ENCODE results near the gene RNF20. TPM values are rescaled to one million over a fixed set of nuclear protein-coding genes. Genes with fewer than 3 reads are reported as not detected.
A peak's percentile ranks its signal among the peaks of the same experiment; 100 is the strongest.

RNF20 gene
- total RNA-seq, 1 donor from 2014 or later = 42.8 TPM

DNA sequence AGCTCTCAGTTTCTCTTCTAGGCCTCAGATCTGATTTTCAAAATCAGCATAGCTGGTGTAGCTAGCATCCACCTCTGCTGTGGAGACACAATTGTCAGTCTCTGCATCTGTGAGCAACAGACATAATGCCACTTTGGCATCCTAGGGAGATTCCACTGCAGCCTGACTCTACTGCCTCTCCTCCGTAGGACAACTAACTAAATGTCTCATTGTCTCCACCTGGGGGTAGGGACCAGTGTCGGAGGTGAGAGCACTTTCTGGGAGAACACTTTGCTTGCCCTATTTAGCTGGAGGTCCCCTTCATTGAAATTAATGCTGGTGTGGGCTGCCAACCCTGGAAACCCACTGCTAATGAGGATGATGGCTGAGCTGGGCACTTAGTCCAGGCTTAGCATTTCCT lies 59.7 kb downstream of the RNF20 start:
- no peak overlapping the region for H3K27ac Mint-ChIP-seq (ENCODE audit: unreplicated experiment)

DNA sequence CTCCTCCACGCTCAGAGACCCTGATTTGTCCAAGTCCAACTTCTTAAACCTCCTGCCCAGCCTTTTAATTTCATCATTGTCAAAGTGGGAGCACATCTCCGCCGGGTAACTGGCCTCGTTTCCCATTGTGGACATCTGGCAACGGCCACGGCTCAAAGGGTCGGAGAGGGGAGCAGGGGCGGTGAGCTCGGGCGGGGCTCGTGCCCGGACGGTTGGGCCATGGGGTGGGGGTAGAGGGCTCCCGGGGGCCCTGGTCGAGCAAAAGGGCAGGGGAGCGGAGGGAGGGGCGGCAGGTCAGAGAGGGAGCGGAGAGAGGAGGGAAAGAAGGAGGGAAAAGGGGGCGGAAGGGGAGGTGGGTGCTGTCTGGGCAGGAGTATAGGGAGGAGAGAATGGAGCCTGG lies 61.1 kb downstream of the RNF20 start, which contains the start of gene PPP3R2:
Gene PPP3R2 (minus strand): TSS at position 174 of the 400 bp plus-strand sequence. CDS start 48 bp downstream, at position 126.
- DNase-seq (ENCODE audit: low read depth) = no peak
- no peaks in the 10 kb centered on the region for H3K9me3 Mint-ChIP-seq (ENCODE audit: unreplicated experiment)
- Histone ChIP-seq H3K9me3 (ENCODE audit: insufficient read depth, low read depth, low read length) (no peaks in the 10 kb centered on the region), H3K79me2 (ENCODE audit: insufficient read depth, low read length) (no peaks in the 10 kb centered on the region), H3K4me1 (ENCODE audit: insufficient read depth, low read length) (no peaks in the 10 kb centered on the region), H2AFZ (ENCODE audit: low read depth, low read length) (no peak within 1 kb of the TSS), H3K27ac (ENCODE audit: low read depth, low read length) (no peak within 1 kb of the TSS), H3K4me2 (ENCODE audit: low read length) (no peak within 1 kb of the TSS), H3K4me3 (ENCODE audit: insufficient read depth, low read depth, low read length) (no peak within 1 kb of the TSS), H4K20me1 (ENCODE audit: insufficient read depth, low read length) (no peaks in the 10 kb centered on the region), H3K36me3 (ENCODE audit: insufficient read depth, low read length) (no peaks in the 10 kb centered on the region), H3K27me3 (ENCODE audit: insufficient read depth, low read length) (peaks cover 7% of the 10 kb centered on the region), H3K9ac (ENCODE audit: low read length) (no peak within 1 kb of the TSS)
- no peaks in the 10 kb centered on the region for H3K36me3 Mint-ChIP-seq (ENCODE audit: low read depth, unreplicated experiment)
- no peak within 1 kb of the TSS for H3K27ac Mint-ChIP-seq (ENCODE audit: unreplicated experiment)
- no peak for FAIRE-seq
- H3K4me3 Mint-ChIP-seq (ENCODE audit: unreplicated experiment) = no peak within 1 kb of the TSS
- H3K27me3 Mint-ChIP-seq (ENCODE audit: low read depth, unreplicated experiment) = no peaks in the 10 kb centered on the region
- TF ChIP-seq EZH2 (IDR thresholded peaks at IDR 0.05; ENCODE audit: insufficient read depth, low read length) = no peak
- TF ChIP-seq, protein P1, sequence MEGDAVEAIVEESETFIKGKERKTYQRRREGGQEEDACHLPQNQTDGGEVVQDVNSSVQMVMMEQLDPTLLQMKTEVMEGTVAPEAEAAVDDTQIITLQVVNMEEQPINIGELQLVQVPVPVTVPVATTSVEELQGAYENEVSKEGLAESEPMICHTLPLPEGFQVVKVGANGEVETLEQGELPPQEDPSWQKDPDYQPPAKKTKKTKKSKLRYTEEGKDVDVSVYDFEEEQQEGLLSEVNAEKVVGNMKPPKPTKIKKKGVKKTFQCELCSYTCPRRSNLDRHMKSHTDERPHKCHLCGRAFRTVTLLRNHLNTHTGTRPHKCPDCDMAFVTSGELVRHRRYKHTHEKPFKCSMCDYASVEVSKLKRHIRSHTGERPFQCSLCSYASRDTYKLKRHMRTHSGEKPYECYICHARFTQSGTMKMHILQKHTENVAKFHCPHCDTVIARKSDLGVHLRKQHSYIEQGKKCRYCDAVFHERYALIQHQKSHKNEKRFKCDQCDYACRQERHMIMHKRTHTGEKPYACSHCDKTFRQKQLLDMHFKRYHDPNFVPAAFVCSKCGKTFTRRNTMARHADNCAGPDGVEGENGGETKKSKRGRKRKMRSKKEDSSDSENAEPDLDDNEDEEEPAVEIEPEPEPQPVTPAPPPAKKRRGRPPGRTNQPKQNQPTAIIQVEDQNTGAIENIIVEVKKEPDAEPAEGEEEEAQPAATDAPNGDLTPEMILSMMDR (IDR thresholded peaks at IDR 0.05; ENCODE audit: insufficient read depth, low read depth, low read length) = no peak
- H3K4me1 Mint-ChIP-seq (ENCODE audit: low read depth, unreplicated experiment) = peaks cover 3% of the 10 kb centered on the region

More for the DNA sequence above, 59.7 kb downstream of the RNF20 start:
- H3K4me1 Mint-ChIP-seq (ENCODE audit: low read depth, unreplicated experiment) = peaks cover 3% of the 10 kb centered on the region
- no peak overlapping the region for H3K4me3 Mint-ChIP-seq (ENCODE audit: unreplicated experiment)
- Histone ChIP-seq H3K9me3 (ENCODE audit: insufficient read depth, low read depth, low read length) (no peaks in the 10 kb centered on the region), H4K20me1 (ENCODE audit: insufficient read depth, low read length) (no peaks in the 10 kb centered on the region), H3K4me2 (ENCODE audit: low read length) (no peak overlapping the region), H3K4me3 (ENCODE audit: insufficient read depth, low read depth, low read length) (no peak overlapping the region), H3K9ac (ENCODE audit: low read length) (no peak overlapping the region), H3K27ac (ENCODE audit: low read depth, low read length) (no peak overlapping the region), H3K36me3 (ENCODE audit: insufficient read depth, low read length) (no peaks in the 10 kb centered on the region), H3K79me2 (ENCODE audit: insufficient read depth, low read length) (no peaks in the 10 kb centered on the region), H2AFZ (ENCODE audit: low read depth, low read length) (no peak overlapping the region), H3K4me1 (ENCODE audit: insufficient read depth, low read length) (no peaks in the 10 kb centered on the region), H3K27me3 (ENCODE audit: insufficient read depth, low read length) (no peaks in the 10 kb centered on the region)
- TF ChIP-seq, protein P1 (IDR thresholded peaks at IDR 0.05; ENCODE audit: insufficient read depth, low read depth, low read length) = no peak
- no peak for TF ChIP-seq EZH2 (IDR thresholded peaks at IDR 0.05; ENCODE audit: insufficient read depth, low read length)
- no peaks in the 10 kb centered on the region for H3K27me3 Mint-ChIP-seq (ENCODE audit: low read depth, unreplicated experiment)
- no peaks in the 10 kb centered on the region for H3K36me3 Mint-ChIP-seq (ENCODE audit: low read depth, unreplicated experiment)
- DNase-seq (ENCODE audit: low read depth) (no peak), FAIRE-seq (no peak)
- H3K9me3 Mint-ChIP-seq (ENCODE audit: unreplicated experiment) = no peaks in the 10 kb centered on the region

DNA sequence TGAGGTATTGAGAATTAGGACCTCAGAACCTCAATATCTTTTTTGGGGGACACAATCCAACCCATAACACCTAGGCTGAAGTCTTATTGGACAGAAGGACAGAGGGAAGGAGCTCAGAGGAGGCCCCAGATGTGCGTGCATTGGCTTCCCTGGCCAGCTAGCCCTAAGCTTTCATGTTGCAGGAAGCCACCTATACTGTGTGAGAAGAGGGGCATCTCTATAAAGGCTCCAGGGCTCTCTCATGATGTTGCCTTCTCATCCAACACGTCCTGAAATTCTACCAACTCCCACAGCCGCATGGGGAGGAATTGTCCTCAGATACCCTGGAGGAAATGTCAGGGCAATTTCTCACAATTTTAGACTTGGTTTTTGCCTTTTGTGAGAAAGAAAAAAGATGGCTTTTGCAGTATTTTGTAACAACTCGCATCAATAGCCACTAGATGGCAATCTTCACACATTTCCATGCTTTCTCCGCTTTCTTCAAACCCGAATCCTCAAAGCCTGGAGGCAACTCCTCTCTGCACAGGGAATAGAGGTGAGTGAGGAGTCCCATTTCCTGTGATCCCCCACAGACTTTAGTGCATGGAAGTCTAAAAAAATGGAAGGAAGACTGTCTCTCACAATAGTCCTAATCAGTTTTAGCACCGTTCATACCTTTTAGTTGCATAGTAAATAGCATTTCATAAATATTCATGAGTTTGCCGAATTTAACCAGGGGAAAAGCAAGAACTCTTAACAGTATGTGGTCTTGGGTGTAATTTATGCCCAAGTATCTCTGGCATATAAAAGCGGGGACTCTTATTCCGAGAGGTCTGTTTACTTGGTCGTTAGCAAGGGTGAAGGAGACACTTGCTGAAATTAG lies 68.5 kb downstream of the RNF20 start:
- Histone ChIP-seq H3K4me1 (ENCODE audit: insufficient read depth, low read length) (no peaks in the 10 kb centered on the region), H4K20me1 (ENCODE audit: insufficient read depth, low read length) (no peaks in the 10 kb centered on the region), H3K27me3 (ENCODE audit: insufficient read depth, low read length) (peaks cover 11% of the 10 kb centered on the region), H3K27ac (ENCODE audit: low read depth, low read length) (no peak overlapping the region), H3K9ac (ENCODE audit: low read length) (no peak overlapping the region), H3K4me3 (ENCODE audit: insufficient read depth, low read depth, low read length) (no peak overlapping the region), H3K36me3 (ENCODE audit: insufficient read depth, low read length) (no peaks in the 10 kb centered on the region), H3K79me2 (ENCODE audit: insufficient read depth, low read length) (no peaks in the 10 kb centered on the region), H2AFZ (ENCODE audit: low read depth, low read length) (no peak overlapping the region), H3K9me3 (ENCODE audit: insufficient read depth, low read depth, low read length) (no peaks in the 10 kb centered on the region), H3K4me2 (ENCODE audit: low read length) (peak overlapping the region; percentile 32)
- H3K4me1 Mint-ChIP-seq (ENCODE audit: low read depth, unreplicated experiment) = no peaks in the 10 kb centered on the region
- no peaks in the 10 kb centered on the region for H3K9me3 Mint-ChIP-seq (ENCODE audit: unreplicated experiment)
- DNase-seq (ENCODE audit: low read depth) (peak; percentile 24), FAIRE-seq (peak; percentile 5)
- no peak overlapping the region for H3K27ac Mint-ChIP-seq (ENCODE audit: unreplicated experiment)
- no peak overlapping the region for H3K4me3 Mint-ChIP-seq (ENCODE audit: unreplicated experiment)
- H3K27me3 Mint-ChIP-seq (ENCODE audit: low read depth, unreplicated experiment) = peaks cover 9% of the 10 kb centered on the region
- no peak for TF ChIP-seq EZH2 (IDR thresholded peaks at IDR 0.05; ENCODE audit: insufficient read depth, low read length)
- TF ChIP-seq, protein P1 (IDR thresholded peaks at IDR 0.05; ENCODE audit: insufficient read depth, low read depth, low read length) = peak; percentile 74
- no peaks in the 10 kb centered on the region for H3K36me3 Mint-ChIP-seq (ENCODE audit: low read depth, unreplicated experiment)

Data from astrocyte (in vitro differentiated cells and primary cell).